ENCODE results near the gene HIC2. TPM values are rescaled to one million over a fixed set of nuclear protein-coding genes. Genes with fewer than 3 reads are reported as not detected.
A peak's percentile ranks its signal among the peaks of the same experiment; 100 is the strongest.
"Not testable (repeated sequence)": the region's sequence is repeated elsewhere in the genome, so short reads cannot be mapped to it uniquely, and the experiment has no call there.

Gene HIC2
- total and polyA plus RNA-seq, 2 of the 13 experiments (the other 11 are each of a cell fraction or from before 2014, with no cell fraction given), result 5.0 to 13.7 TPM

DNA sequence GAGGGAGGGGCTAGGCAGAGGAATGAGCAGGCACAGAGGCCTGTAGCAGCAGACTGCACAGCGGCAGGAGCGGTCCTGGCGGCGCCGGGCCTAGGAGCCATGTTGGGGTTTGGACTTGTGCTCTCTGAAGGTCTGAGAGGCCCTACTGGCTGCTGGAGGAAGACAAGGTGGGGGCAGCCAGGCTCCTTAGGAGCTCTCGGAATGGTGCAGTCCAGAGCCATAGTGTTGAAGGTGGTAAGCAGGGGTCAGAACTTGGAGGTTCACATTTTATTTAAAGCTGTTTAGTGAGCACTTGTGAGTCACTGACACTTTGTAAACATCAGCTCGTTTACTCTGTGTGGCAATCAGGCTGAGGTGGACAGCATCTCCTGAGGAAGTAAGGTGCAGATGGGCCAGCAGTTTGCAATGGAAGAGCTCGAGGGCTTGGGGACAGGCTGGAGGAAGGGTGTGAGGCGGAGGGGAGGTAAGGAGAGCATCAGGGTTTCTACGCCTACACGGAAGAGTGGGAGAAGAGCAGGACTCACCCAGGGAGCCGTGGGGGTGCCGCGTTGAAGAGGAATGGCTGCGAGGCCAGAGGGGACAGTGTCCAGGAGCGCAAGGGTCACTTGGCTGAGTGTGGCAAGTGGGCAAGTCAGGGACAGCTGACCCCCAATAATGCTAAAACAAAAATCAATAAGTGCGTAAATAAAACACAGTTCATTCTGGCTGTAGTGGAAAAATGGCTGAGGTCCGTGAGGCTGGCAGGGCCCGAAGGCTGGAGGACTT is 40.0 kb downstream of the HIC2 start (continued):
- TF ChIP-seq ZNF281 (CRISPR knock-in tag; IDR thresholded peaks at IDR 0.05; ENCODE audit: borderline replicate concordance) (peak; percentile 32; the same call in 1 of the 2 replicates), KLF15 (CRISPR knock-in tag; IDR thresholded peaks at IDR 0.05; ENCODE audit: borderline replicate concordance) (no peak), ZNF12 (CRISPR knock-in tag; IDR thresholded peaks at IDR 0.05) (no peak), ESRRA (CRISPR knock-in tag; IDR thresholded peaks at IDR 0.05; ENCODE audit: low read depth) (peak; percentile 60; the same call in 1 of the 2 replicates), SATB2 (CRISPR knock-in tag; IDR thresholded peaks at IDR 0.05) (no peak), HHEX (CRISPR knock-in tag; IDR thresholded peaks at IDR 0.05) (peak; percentile 38; the same call in 1 of the 2 replicates), SRY (CRISPR knock-in tag; IDR thresholded peaks at IDR 0.05) (no peak), ZNF326 (CRISPR knock-in tag; IDR thresholded peaks at IDR 0.05; ENCODE audit: borderline replicate concordance) (no peak), MED1 (CRISPR knock-in tag; IDR thresholded peaks at IDR 0.05) (peak; percentile 74), KAT2B (IDR thresholded peaks at IDR 0.05; ENCODE audit: borderline replicate concordance, low read depth, low read length) (peak; percentile 32; the same call in 1 of the 2 replicates), POGK (CRISPR knock-in tag; conservative IDR thresholded peaks at IDR 0.05) (peak; percentile 56), TFDP2 (CRISPR knock-in tag; IDR thresholded peaks at IDR 0.05) (0 out of 2 replicates have a peak, but pooled peaks have one; percentile 17), ZNF83 (CRISPR knock-in tag; IDR thresholded peaks at IDR 0.05; ENCODE audit: borderline replicate concordance) (no peak), GTF3A (CRISPR knock-in tag; conservative IDR thresholded peaks at IDR 0.05) (no peak), ISL2 (CRISPR knock-in tag; IDR thresholded peaks at IDR 0.05) (0 out of 2 replicates have a peak, but pooled peaks have one; percentile 27)

DNA sequence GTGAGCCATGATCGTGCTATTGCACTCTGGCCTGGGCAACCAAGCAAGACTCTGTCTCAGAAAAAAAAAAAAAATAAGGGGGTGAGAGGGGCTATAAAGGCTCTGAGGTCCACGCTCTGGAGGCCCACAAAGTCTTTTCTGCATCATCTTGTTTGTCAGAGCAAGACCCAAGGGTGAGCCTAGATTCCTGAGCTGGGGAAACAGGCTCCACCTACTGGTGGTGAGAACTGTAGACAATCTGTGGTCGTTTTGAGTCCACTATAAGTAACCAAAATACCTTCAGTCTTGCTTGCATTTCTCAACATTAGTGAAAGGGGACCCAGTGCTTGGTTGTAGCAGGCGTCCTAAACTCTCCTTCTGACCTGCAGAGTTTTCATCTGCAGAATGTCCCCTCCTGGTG is 45.5 kb downstream of the HIC2 start:
- in situ Hi-C loops (cut with HindIII; ENCODE audit: extremely low pct_ligation_motif_present, low pct_unique_long_range_greater_than_20kb); H4K20me1 ChIP-seq (ENCODE audit: insufficient read depth, low read length); H3K4me1 ChIP-seq (ENCODE audit: insufficient read depth, low read length); H3K36me3 ChIP-seq (replicated peaks in 1 of 2; ENCODE audit: control insufficient read depth in 1 of 2, insufficient read depth in 2 of 2, low read length in 2 of 2); H3K79me2 ChIP-seq (ENCODE audit: insufficient read depth, low read length); H3K27me3 ChIP-seq (ENCODE audit: control insufficient read depth in 1 of 2, insufficient read depth in 2 of 2, low read length in 2 of 2); H3K9ac ChIP-seq (ENCODE audit: insufficient read depth, low read depth, low read length); intact Hi-C loops (cut with micrococcal nuclease; ENCODE audit: unreplicated experiment); H3K9me3 ChIP-seq (ENCODE audit: low read length); BruUV-seq (replicated peaks); CTCF ChIA-PET (ENCODE audit: low intra/inter-chr PET ratio, low total read pairs); H3K4me2 ChIP-seq (ENCODE audit: low read depth, low read length); H3K4me3 ChIP-seq (replicated peaks in 1 of 3; ENCODE audit: insufficient read depth in 1 of 3, low read depth in 2 of 3, low read length in 3 of 3); DNase-seq (ENCODE audit: low spot score); POLR2A ChIA-PET; H3K27ac ChIP-seq (ENCODE audit: extremely low read length, insufficient read depth, low read length); H2AFZ ChIP-seq (ENCODE audit: low read length): not testable (repeated sequence)
- FAIRE-seq (peak; percentile 86), ATAC-seq (peak; percentile 69)
- 100% methylated on average over 1 of the region's 4 CpGs for WGBS (ENCODE audit: low lambda C conversion rate)

All from HepG2 (cell line).